ENCODE results near the gene RTRAF.
A peak's percentile ranks its signal among the peaks of the same experiment; 100 is the strongest.

- TF ChIP-seq, protein P1, sequence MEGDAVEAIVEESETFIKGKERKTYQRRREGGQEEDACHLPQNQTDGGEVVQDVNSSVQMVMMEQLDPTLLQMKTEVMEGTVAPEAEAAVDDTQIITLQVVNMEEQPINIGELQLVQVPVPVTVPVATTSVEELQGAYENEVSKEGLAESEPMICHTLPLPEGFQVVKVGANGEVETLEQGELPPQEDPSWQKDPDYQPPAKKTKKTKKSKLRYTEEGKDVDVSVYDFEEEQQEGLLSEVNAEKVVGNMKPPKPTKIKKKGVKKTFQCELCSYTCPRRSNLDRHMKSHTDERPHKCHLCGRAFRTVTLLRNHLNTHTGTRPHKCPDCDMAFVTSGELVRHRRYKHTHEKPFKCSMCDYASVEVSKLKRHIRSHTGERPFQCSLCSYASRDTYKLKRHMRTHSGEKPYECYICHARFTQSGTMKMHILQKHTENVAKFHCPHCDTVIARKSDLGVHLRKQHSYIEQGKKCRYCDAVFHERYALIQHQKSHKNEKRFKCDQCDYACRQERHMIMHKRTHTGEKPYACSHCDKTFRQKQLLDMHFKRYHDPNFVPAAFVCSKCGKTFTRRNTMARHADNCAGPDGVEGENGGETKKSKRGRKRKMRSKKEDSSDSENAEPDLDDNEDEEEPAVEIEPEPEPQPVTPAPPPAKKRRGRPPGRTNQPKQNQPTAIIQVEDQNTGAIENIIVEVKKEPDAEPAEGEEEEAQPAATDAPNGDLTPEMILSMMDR (conservative IDR thresholded peaks at IDR 0.05 in 1 of 2, IDR thresholded peaks at IDR 0.05 in 1 of 2; ENCODE audit: low read depth in 1 of 2, low read length in 2 of 2): peak; percentile 28 to 65
- TF ChIP-seq EZH2 (IDR thresholded peaks at IDR 0.05; ENCODE audit: low read length, missing control alignments): no peak
Measured at GRCh38 chr14:51996148-51996746, 6.9 kb downstream of the RTRAF start.

Measured in fibroblast of lung (primary cell).